Endodermal cell (in vitro differentiated cells): ENCODE results near the gene SYTL4. TPM values are rescaled to one million over a fixed set of nuclear protein-coding genes. Genes with fewer than 3 reads are reported as not detected.
"Not testable (repeated sequence)": the region's sequence is repeated elsewhere in the genome, so short reads cannot be mapped to it uniquely, and the experiment has no call there.

Experiments
- DNase-seq: peaks from one replicate; pipeline ENCODE4 v3.0.0-alpha.2; 2017
- H3K27ac ChIP-seq: 2 replicates; pipeline ENCODE4 v1.5.1; 2013; ENCODE audit warnings: mild to moderate bottlenecking, low read depth, low read length, moderate library complexity
- H3K27me3 ChIP-seq: 2 replicates; pipeline ENCODE4 v1.6.1; 2013; ENCODE audit warnings: mild to moderate bottlenecking, low read length, moderate library complexity; ENCODE audit not compliant: insufficient read depth, control insufficient read depth, poor library complexity, severe bottlenecking
- H3K36me3 ChIP-seq: 2 replicates; pipeline ENCODE4 v1.7.0; 2013; ENCODE audit warnings: mild to moderate bottlenecking, low read length, moderate library complexity; ENCODE audit not compliant: control insufficient read depth, insufficient read depth
- H3K4me1 ChIP-seq: one replicate; pipeline ENCODE4 v1.7.0; 2013; ENCODE audit warnings: low read length; ENCODE audit not compliant: control insufficient read depth, insufficient read depth
- H3K4me3 ChIP-seq: 2 replicates; pipeline ENCODE4 v1.5.1; 2013; ENCODE audit warnings: mild to moderate bottlenecking, low read length, moderate library complexity
- H3K9ac ChIP-seq: 2 replicates; pipeline ENCODE4 v1.6.1; 2013; ENCODE audit warnings: mild to moderate bottlenecking, low read length, moderate library complexity; ENCODE audit not compliant: poor library complexity, severe bottlenecking; ENCODE audit errors: extremely low read depth
- H3K9me3 ChIP-seq: 2 replicates; pipeline ENCODE4 v1.6.1; 2013; ENCODE audit warnings: mild to moderate bottlenecking, low read length, moderate library complexity; ENCODE audit not compliant: control insufficient read depth
- H3K27ac Mint-ChIP-seq: 2 replicates; pipeline ENCODE4 v1.8.0; 2020; ENCODE audit warnings: mixed read lengths
- H3K27me3 Mint-ChIP-seq: 2 replicates; pipeline ENCODE4 v1.8.0; 2021; ENCODE audit warnings: mild to moderate bottlenecking, mixed read lengths; ENCODE audit not compliant: insufficient read depth
- H3K36me3 Mint-ChIP-seq: 2 replicates; pipeline ENCODE4 v1.8.0; 2020; ENCODE audit warnings: low read depth, mixed read lengths
- H3K4me1 Mint-ChIP-seq: 2 replicates; pipeline ENCODE4 v1.8.0; 2020; ENCODE audit warnings: mixed read lengths
- H3K4me3 Mint-ChIP-seq: 2 replicates; pipeline ENCODE4 v1.8.0; 2020; ENCODE audit warnings: mild to moderate bottlenecking, moderate library complexity, mixed read lengths
- H3K9me3 Mint-ChIP-seq: 2 replicates; pipeline ENCODE4 v1.8.0; 2020; ENCODE audit warnings: mild to moderate bottlenecking, mixed read lengths
- WGBS, 2 experiments: methylation state at CpG; one replicate each; pipeline versions ENCODE4 v1.1.5 to v1.1.7; 2013; ENCODE audit warnings: missing lambda C conversion rate in 2 of 2, mixed read lengths in 1 of 2; ENCODE audit not compliant: insufficient coverage in 1 of 2, insufficient read length in 1 of 2; 5-methylcytosine and 5-hydroxymethylcytosine counted together
- long read RNA-seq, 4 experiments: library from polyadenylated mRNA in 2 of 4; library from RNA in 1 of 4; library from capped mRNA in 1 of 4; stranded (forward) in 3 of 4; unstranded in 1 of 4; transcript quantifications; one replicate each; pipeline ENCODE4 v2.0.0, GENCODE V29; 2020 to 2021; ENCODE audit warnings: inconsistent platforms in 1 of 4
- polyA plus RNA-seq, 2 experiments: library from polyadenylated mRNA; stranded (reverse); fragments of 50-300 nt; gene quantifications; one replicate each; pipeline ENCODE4 v1.2.3, GENCODE V29; 2013
- total RNA-seq, 2 donors: library from RNA; stranded (reverse); fragmentation: NEBNext Ultra II Directional in 1 of 2; extraction: Animal tissue kit (Norgen Biotek cat#: 25700) in 1 of 2; gene quantifications; 2 replicates in 1 of 2; 3 replicates in 1 of 2; pipeline ENCODE4 v1.2.1, GENCODE V29; 2021
- TF ChIP-seq, protein P1 (sequence below): fragments of 200-600 bp; sonication (generic); conservative IDR thresholded peaks from 2 replicates; pipeline ENCODE4 v1.5.0; 2021; ENCODE audit warnings: antibody characterized with exemption, mild to moderate bottlenecking

SYTL4 gene
- total RNA-seq: under 1 TPM in 1 of 2 donors, not detected in 1; 0.24 TPM
- polyA plus RNA-seq (2013, experiment 1 of 2): 2.3 TPM
- 2.0 TPM for polyA plus RNA-seq (2013, experiment 2 of 2)
- long read RNA-seq, experiment 1: 0 reads
- long read RNA-seq, experiment 2: 0 reads
- long read RNA-seq, experiment 3, partial matches to known transcripts: 0 of 1 reads
- long read RNA-seq, experiment 3, other reads (novel, unspliced or antisense): 1 of 1 reads
- long read RNA-seq, experiment 4: 0 reads

DNA sequence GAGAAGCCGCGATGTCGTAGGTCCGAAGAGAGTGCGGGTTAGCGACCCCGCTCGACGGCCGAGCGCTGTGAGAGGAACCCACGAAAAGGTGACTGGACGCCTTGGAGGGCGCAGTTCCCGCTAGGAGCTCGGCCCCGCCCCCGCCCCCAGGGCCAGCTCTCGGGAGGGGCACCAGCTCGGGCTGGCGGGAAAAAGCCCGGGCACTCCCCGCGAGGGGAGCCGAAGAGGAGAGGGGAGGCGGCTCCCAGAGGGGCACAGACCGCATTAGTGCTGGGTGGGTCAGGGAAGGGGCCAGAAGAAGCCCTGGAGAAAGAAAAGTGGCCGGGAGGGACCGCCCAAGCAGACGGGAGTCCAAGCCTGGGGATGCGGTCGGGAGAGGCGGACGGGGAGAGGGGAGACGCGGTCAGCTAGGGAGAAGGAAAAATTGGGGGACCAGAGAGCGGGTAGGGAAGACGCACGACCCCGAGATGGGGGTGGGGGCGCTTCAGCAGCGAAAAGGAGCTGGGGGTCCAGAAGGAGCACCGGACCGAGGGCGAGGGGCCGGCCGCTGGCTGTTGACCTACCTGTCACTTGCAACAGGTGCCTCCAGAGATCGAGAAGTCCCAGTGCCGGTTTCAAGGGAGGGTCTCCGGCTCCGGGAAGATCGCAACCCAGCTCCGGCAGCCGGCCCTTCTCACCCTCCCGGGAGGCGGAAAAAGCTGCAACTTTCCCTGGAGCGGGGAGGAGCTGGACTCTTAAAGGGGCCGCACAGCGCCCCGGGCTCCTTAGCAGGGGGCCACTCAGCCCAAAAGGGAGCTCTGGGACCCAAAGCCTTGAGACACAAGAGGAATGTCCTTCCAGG lies at the start of gene SYTL4:
SYTL4 (minus strand) TSS at position 681 of the 841 bp plus-strand sequence. CDS start 30,084 bp downstream, outside the sequence.
- no peaks in the 10 kb centered on the region for H3K4me1 ChIP-seq
- H3K4me1 Mint-ChIP-seq: no peaks in the 10 kb centered on the region
- peak within 1 kb of the TSS; percentile 63 for H3K4me3 Mint-ChIP-seq
- H3K9ac ChIP-seq: no peak within 1 kb of the TSS
- H3K4me3 ChIP-seq: peak within 1 kb of the TSS; percentile 70
- H3K9me3 ChIP-seq: no peaks in the 10 kb centered on the region
- DNase-seq: peak; percentile 70
- no peak within 1 kb of the TSS for H3K27ac Mint-ChIP-seq
- H3K27me3 ChIP-seq: peaks cover 46% of the 10 kb centered on the region
- TF ChIP-seq, protein P1, sequence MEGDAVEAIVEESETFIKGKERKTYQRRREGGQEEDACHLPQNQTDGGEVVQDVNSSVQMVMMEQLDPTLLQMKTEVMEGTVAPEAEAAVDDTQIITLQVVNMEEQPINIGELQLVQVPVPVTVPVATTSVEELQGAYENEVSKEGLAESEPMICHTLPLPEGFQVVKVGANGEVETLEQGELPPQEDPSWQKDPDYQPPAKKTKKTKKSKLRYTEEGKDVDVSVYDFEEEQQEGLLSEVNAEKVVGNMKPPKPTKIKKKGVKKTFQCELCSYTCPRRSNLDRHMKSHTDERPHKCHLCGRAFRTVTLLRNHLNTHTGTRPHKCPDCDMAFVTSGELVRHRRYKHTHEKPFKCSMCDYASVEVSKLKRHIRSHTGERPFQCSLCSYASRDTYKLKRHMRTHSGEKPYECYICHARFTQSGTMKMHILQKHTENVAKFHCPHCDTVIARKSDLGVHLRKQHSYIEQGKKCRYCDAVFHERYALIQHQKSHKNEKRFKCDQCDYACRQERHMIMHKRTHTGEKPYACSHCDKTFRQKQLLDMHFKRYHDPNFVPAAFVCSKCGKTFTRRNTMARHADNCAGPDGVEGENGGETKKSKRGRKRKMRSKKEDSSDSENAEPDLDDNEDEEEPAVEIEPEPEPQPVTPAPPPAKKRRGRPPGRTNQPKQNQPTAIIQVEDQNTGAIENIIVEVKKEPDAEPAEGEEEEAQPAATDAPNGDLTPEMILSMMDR: no peak
- H3K27me3 Mint-ChIP-seq: peaks cover 68% of the 10 kb centered on the region
- H3K27ac ChIP-seq: no peak within 1 kb of the TSS
- no peaks in the 10 kb centered on the region for H3K36me3 ChIP-seq
- WGBS, 2 experiments: 2% methylated on average over 54 of the region's 60 CpGs; no CpG with 5 or more reads in 1 of the 2 experiments
- H3K36me3 Mint-ChIP-seq: no peaks in the 10 kb centered on the region
- peaks cover 54% of the 10 kb centered on the region for H3K9me3 Mint-ChIP-seq

DNA sequence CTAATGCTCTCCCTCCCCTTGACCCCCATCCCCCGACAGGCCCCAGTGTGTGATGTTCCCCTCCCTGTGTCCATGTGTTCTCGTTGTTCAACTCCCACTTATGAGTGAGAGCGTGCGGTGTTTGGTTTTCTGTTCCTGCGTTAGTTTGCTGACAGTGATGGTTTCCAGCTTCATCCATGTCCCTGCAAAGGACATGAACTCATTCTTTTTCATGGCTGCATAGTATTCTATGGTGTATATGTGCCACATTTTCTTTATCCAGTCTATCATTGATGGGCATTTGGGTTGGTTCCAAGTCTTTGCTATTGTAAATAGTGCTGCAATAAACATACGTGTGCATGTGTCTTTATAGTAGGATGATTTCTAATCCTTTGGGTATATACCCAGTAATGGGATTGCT lies 37.5 kb upstream of the SYTL4 start:
- not testable (repeated sequence) for H3K27me3 ChIP-seq, H3K4me3 ChIP-seq, H3K9me3 ChIP-seq, H3K4me1 ChIP-seq, H3K27me3 Mint-ChIP-seq, H3K27ac Mint-ChIP-seq, H3K4me1 Mint-ChIP-seq, H3K36me3 ChIP-seq, DNase-seq, H3K36me3 Mint-ChIP-seq, H3K4me3 Mint-ChIP-seq, H3K27ac ChIP-seq, H3K9ac ChIP-seq
- WGBS, 2 experiments: 94% methylated on average over 6 of the region's 6 CpGs; no CpG with 5 or more reads in 1 of the 2 experiments
- peaks cover 62% of the 10 kb centered on the region for H3K9me3 Mint-ChIP-seq

DNA sequence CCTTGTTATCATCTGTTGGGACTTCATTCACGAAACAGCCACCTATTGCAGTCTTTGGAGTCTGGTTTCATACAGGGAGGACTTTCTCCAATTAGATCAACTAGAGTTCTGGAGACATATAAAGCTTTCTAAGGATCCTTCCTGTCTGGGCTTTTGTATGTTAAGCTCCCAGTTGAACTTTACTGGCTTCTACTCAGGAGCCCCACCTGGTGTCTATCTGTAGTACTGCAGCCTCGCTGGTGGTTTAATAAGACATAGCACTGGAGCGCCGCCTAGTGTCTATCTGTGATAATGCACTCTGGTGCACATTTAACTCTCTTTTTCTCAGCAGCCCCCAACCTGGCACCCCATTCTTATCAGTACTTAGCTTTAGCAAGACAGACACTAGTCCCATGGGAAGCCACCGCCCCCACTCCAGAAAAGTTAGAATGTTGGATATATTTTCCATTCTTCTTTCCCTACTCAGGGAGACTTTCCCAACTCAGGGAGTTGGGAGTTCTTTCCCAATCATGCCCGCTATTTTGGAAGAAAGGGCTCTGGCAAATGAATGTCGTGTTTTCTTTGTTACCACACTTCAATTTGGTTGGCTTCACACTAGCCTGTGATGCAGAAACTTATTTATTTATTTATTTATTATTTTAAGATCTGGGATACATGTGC lies 36.9 kb upstream of the SYTL4 start:
- no peak overlapping the region for H3K27ac Mint-ChIP-seq
- Histone ChIP-seq H3K4me3 (no peak overlapping the region), H3K36me3 (no peaks in the 10 kb centered on the region), H3K9me3 (peaks cover 7% of the 10 kb centered on the region), H3K27ac (no peak overlapping the region), H3K27me3 (no peaks in the 10 kb centered on the region), H3K4me1 (no peaks in the 10 kb centered on the region), H3K9ac (no peak overlapping the region)
- WGBS, 2 experiments: 0 to 24% methylated on average over 2 to 7 of the region's 7 CpGs
- H3K4me3 Mint-ChIP-seq: no peak overlapping the region
- no peaks in the 10 kb centered on the region for H3K4me1 Mint-ChIP-seq
- peaks cover 61% of the 10 kb centered on the region for H3K9me3 Mint-ChIP-seq
- TF ChIP-seq, protein P1: peak; percentile 100
- DNase-seq: peak; percentile 96
- H3K36me3 Mint-ChIP-seq: no peaks in the 10 kb centered on the region
- no peaks in the 10 kb centered on the region for H3K27me3 Mint-ChIP-seq
